H9 (cell line): ENCODE data around the gene SORCS2. TPM values are rescaled to one million over a fixed set of nuclear protein-coding genes. Genes with fewer than 3 reads are reported as not detected.

Experiments used
- DNase-seq: peaks from one replicate; pipeline ENCODE4 v3.0.0-alpha.2; 2017
- H2AFZ ChIP-seq: one replicate; pipeline ENCODE4 v1.6.1; 2013; ENCODE audit warnings: mild to moderate bottlenecking, low read length, control low read depth, moderate library complexity
- H2AK5ac ChIP-seq: 2 replicates; pipeline ENCODE4 v1.6.1; 2013; ENCODE audit warnings: low read length, control low read depth, mixed read lengths; ENCODE audit not compliant: insufficient read length
- H2BK120ac ChIP-seq: one replicate; pipeline ENCODE4 v1.6.1; 2013; ENCODE audit warnings: low read depth, mild to moderate bottlenecking, low read length, control low read depth, inconsistent platforms; ENCODE audit not compliant: poor library complexity, severe bottlenecking
- H2BK12ac ChIP-seq: 2 replicates; pipeline ENCODE4 v1.6.1; 2013; ENCODE audit warnings: low read length, control low read depth, mixed read lengths, low read depth; ENCODE audit not compliant: insufficient read length
- H2BK15ac ChIP-seq: 2 replicates; pipeline ENCODE4 v1.6.1; 2013; ENCODE audit warnings: low read depth, low read length, control low read depth
- H2BK20ac ChIP-seq: one replicate; pipeline ENCODE4 v1.6.1; 2013; ENCODE audit warnings: low read depth, mild to moderate bottlenecking, low read length, control low read depth, inconsistent platforms; ENCODE audit not compliant: poor library complexity, severe bottlenecking
- H2BK5ac ChIP-seq: 2 replicates; pipeline ENCODE4 v1.6.1; 2013; ENCODE audit warnings: low read length, control low read depth, mixed read lengths; ENCODE audit not compliant: insufficient read length
- H3K14ac ChIP-seq: 2 replicates; pipeline ENCODE4 v1.6.1; 2013; ENCODE audit warnings: low read length, control low read depth; ENCODE audit not compliant: insufficient read depth
- H3K18ac ChIP-seq: 2 replicates; pipeline ENCODE4 v1.6.1; 2013; ENCODE audit warnings: low read depth, mild to moderate bottlenecking, mixed read lengths, low read length, control low read depth; ENCODE audit not compliant: insufficient read length
- H3K23ac ChIP-seq: 2 replicates; pipeline ENCODE4 v1.6.1; 2013; ENCODE audit warnings: low read length, control low read depth, mixed read lengths, low read depth; ENCODE audit not compliant: insufficient read length
- H3K23me2 ChIP-seq: 2 replicates; pipeline ENCODE4 v1.6.1; 2013; ENCODE audit warnings: low read depth, mild to moderate bottlenecking, mixed read lengths, low read length, control low read depth; ENCODE audit not compliant: insufficient read length, poor library complexity, severe bottlenecking
- H3K27ac ChIP-seq: 2 replicates; pipeline ENCODE4 v1.5.1; 2013; ENCODE audit warnings: low read length, control low read depth, mixed read lengths, low read depth; ENCODE audit not compliant: insufficient read length
- H3K27me3 ChIP-seq: 2 replicates; pipeline ENCODE4 v1.6.1; 2013; ENCODE audit warnings: low read length, control low read depth, inconsistent platforms; ENCODE audit not compliant: insufficient read depth
- H3K4ac ChIP-seq: 2 replicates; pipeline ENCODE4 v1.6.1; 2013; ENCODE audit warnings: low read depth, mild to moderate bottlenecking, control low read depth, inconsistent platforms, low read length, moderate library complexity
- H3K4me1 ChIP-seq: 2 replicates; pipeline ENCODE4 v1.6.1; 2013; ENCODE audit warnings: low read length, control low read depth, inconsistent platforms; ENCODE audit not compliant: insufficient read depth
- H3K4me2 ChIP-seq: 2 replicates; pipeline ENCODE4 v1.6.1; 2013; ENCODE audit warnings: low read length, control low read depth, mixed read lengths; ENCODE audit not compliant: insufficient read length, insufficient read depth
- H3K56ac ChIP-seq: 2 replicates; pipeline ENCODE4 v1.6.1; 2013; ENCODE audit warnings: low read depth, mild to moderate bottlenecking, mixed read lengths, low read length, control low read depth; ENCODE audit not compliant: insufficient read length
- H3K79me1 ChIP-seq: 2 replicates; pipeline ENCODE4 v1.6.1; 2013; ENCODE audit warnings: low read depth, mild to moderate bottlenecking, moderate library complexity, low read length, control low read depth, inconsistent platforms; ENCODE audit not compliant: insufficient read depth, poor library complexity, severe bottlenecking
- H3K79me2 ChIP-seq: 2 replicates; pipeline ENCODE4 v1.6.1; 2013; ENCODE audit warnings: low read length, control low read depth, inconsistent platforms; ENCODE audit not compliant: insufficient read depth
- H3K9ac ChIP-seq: 2 replicates; pipeline ENCODE4 v1.6.1; 2013; ENCODE audit warnings: low read length, control low read depth, mixed read lengths; ENCODE audit not compliant: insufficient read length; ENCODE audit errors: extremely low read depth
- H3K9me3 ChIP-seq: one replicate; pipeline ENCODE4 v1.6.1; 2013; ENCODE audit warnings: low read depth, low read length, inconsistent platforms; ENCODE audit not compliant: control insufficient read depth
- H3T11ph ChIP-seq: one replicate; pipeline ENCODE4 v1.6.1; 2013; ENCODE audit warnings: mild to moderate bottlenecking, low read length, control low read depth, inconsistent platforms
- H4K20me1 ChIP-seq: one replicate; pipeline ENCODE4 v1.6.1; 2013; ENCODE audit not compliant: control insufficient read depth, insufficient read length, insufficient read depth
- H4K5ac ChIP-seq: 2 replicates; pipeline ENCODE4 v1.6.1; 2013; ENCODE audit warnings: low read depth, mild to moderate bottlenecking, mixed read lengths, low read length, control low read depth; ENCODE audit not compliant: insufficient read length
- H4K8ac ChIP-seq: replicated peaks from 2 replicates; pipeline ENCODE4 v1.6.1; 2013; ENCODE audit warnings: low read length, control low read depth, mixed read lengths, low read depth; ENCODE audit not compliant: insufficient read length
- H4K91ac ChIP-seq: 2 replicates; pipeline ENCODE4 v1.6.1; 2013; ENCODE audit warnings: low read depth, mild to moderate bottlenecking, moderate library complexity, mixed read lengths, low read length, control low read depth; ENCODE audit not compliant: insufficient read length
- H3K27ac Mint-ChIP-seq, 3 experiments: 2 replicates in 2 of 3; 3 replicates in 1 of 3; pipeline ENCODE4 v1.8.0; 2020 to 2021; ENCODE audit warnings: mixed read lengths in 3 of 3, mild to moderate bottlenecking in 1 of 3, moderate library complexity in 1 of 3
- H3K27me3 Mint-ChIP-seq: 2 replicates; pipeline ENCODE4 v1.8.0; 2021; ENCODE audit warnings: low read depth, mild to moderate bottlenecking, moderate library complexity, mixed read lengths
- H3K36me3 Mint-ChIP-seq, 3 experiments: 2 replicates in 2 of 3; 3 replicates in 1 of 3; pipeline ENCODE4 v1.8.0; 2020 to 2021; ENCODE audit warnings: low read depth in 3 of 3, mixed read lengths in 3 of 3; ENCODE audit not compliant: insufficient read depth in 1 of 3
- H3K4me1 Mint-ChIP-seq, 2 experiments: 2 replicates each; pipeline ENCODE4 v1.8.0; 2020; ENCODE audit warnings: mixed read lengths in 2 of 2
- H3K4me3 Mint-ChIP-seq, 2 experiments: 2 replicates in 1 of 2; 3 replicates in 1 of 2; pipeline ENCODE4 v1.8.0; 2020 to 2021; ENCODE audit warnings: mild to moderate bottlenecking in 2 of 2, mixed read lengths in 2 of 2, moderate library complexity in 1 of 2
- H3K9me3 Mint-ChIP-seq, 2 experiments: 2 replicates in 1 of 2; 3 replicates in 1 of 2; pipeline ENCODE4 v1.8.0; 2020; ENCODE audit warnings: mild to moderate bottlenecking in 2 of 2, mixed read lengths in 2 of 2, moderate library complexity in 1 of 2
- CTCF ChIP-seq: fragments of 200-600 bp; sonication (generic); conservative IDR thresholded peaks from 3 replicates; pipeline ENCODE4 v1.8.0; 2021; ENCODE audit warnings: antibody characterized with exemption, mild to moderate bottlenecking
- WGBS: extraction: QIAGEN DNeasy Blood & Tissue Kit; methylation state at CpG from one replicate; pipeline ENCODE4 v1.1.7; 2013; ENCODE audit warnings: missing lambda C conversion rate, low lambda C conversion rate, mixed read lengths; ENCODE audit not compliant: insufficient read length; ENCODE audit errors: extremely low coverage; 5-methylcytosine and 5-hydroxymethylcytosine counted together
- total RNA-seq: library from RNA; stranded (reverse); gene quantifications from 2 replicates; pipeline ENCODE4 v1.2.1, GENCODE V29; 2021

The SORCS2 gene
- total RNA-seq, 1 experiment from 2014 or later, result 0.57 TPM

GRCh38 chr4:7689773-7690693 is 497.7 kb downstream of the SORCS2 start:
- no peaks in the 10 kb centered on the region for H3K9me3 ChIP-seq
- H2BK12ac ChIP-seq, result no peak overlapping the region
- no peak overlapping the region for H3K4ac ChIP-seq
- no peaks in the 10 kb centered on the region for H3K23me2 ChIP-seq
- H3K56ac ChIP-seq, result no peak overlapping the region
- H2AFZ ChIP-seq, result no peak overlapping the region
- H3K18ac ChIP-seq, result no peak overlapping the region
- no peak overlapping the region for H2AK5ac ChIP-seq
- no peak overlapping the region for H3K9ac ChIP-seq
- no peak for DNase-seq
- H3K79me1 ChIP-seq, result no peaks in the 10 kb centered on the region
- no peaks in the 10 kb centered on the region for H4K20me1 ChIP-seq
- no peak overlapping the region for H3K23ac ChIP-seq
- no peak overlapping the region for H2BK15ac ChIP-seq
- no peak overlapping the region for H4K8ac ChIP-seq
- Mint-ChIP-seq H3K9me3 (peaks cover 0 to 2% of the 10 kb centered on the region in 2 experiments; a peak in 1 of 5 replicates), H3K4me1 (no peaks in the 10 kb centered on the region), H3K4me3 (no peak overlapping the region), H3K36me3 (no peaks in the 10 kb centered on the region), H3K27ac (no peak overlapping the region), H3K27me3 (no peaks in the 10 kb centered on the region; the same call in 1 of the 2 replicates)
- H4K5ac ChIP-seq, result no peak overlapping the region
- WGBS, result 100% methylated on average over 3 of the region's 6 CpGs
- no peaks in the 10 kb centered on the region for H3K79me2 ChIP-seq
- H2BK5ac ChIP-seq, result no peak overlapping the region
- no peak overlapping the region for H3T11ph ChIP-seq
- no peak for TF ChIP-seq CTCF
- H2BK20ac ChIP-seq, result no peak overlapping the region
- no peak overlapping the region for H3K27ac ChIP-seq
- no peak overlapping the region for H4K91ac ChIP-seq
- no peaks in the 10 kb centered on the region for H3K27me3 ChIP-seq
- no peak overlapping the region for H3K4me2 ChIP-seq
- H3K4me1 ChIP-seq, result no peaks in the 10 kb centered on the region
- no peak overlapping the region for H3K14ac ChIP-seq
- H2BK120ac ChIP-seq, result no peak overlapping the region
